Skeletal muscle satellite cell (primary cell): Measurements from ENCODE around the gene GAS2.
"Not testable (repeated sequence)": the region's sequence is repeated elsewhere in the genome, so short reads cannot be mapped to it uniquely, and the experiment has no call there.

ENCODE experiments used
- H3K27me3 ChIP-seq: 2 replicates; pipeline ENCODE4 v1.7.0; 2013; ENCODE audit warnings: low read length; ENCODE audit not compliant: control insufficient read depth, insufficient read depth
- H3K36me3 ChIP-seq: 2 replicates; pipeline ENCODE4 v1.7.0; 2013; ENCODE audit warnings: mild to moderate bottlenecking, control low read depth, low read length; ENCODE audit not compliant: insufficient read depth
- H3K4me1 ChIP-seq: 2 replicates; pipeline ENCODE4 v1.7.0; 2013; ENCODE audit warnings: low read length; ENCODE audit not compliant: control insufficient read depth, insufficient read depth
- H3K4me2 ChIP-seq: 2 replicates; pipeline ENCODE4 v1.7.0; 2013; ENCODE audit warnings: mild to moderate bottlenecking, low read length
- H3K4me3 ChIP-seq: 2 replicates; pipeline ENCODE4 v1.7.0; 2013; ENCODE audit warnings: low read length
- H3K9ac ChIP-seq: 2 replicates; pipeline ENCODE4 v1.7.0; 2013; ENCODE audit warnings: mild to moderate bottlenecking, low read depth, low read length, moderate library complexity
- H3K9me3 ChIP-seq: replicated peaks from 2 replicates; pipeline ENCODE4 v1.7.0; 2013; ENCODE audit warnings: mild to moderate bottlenecking, control low read depth, low read length

GAS2 gene

GRCh38 chr11:22652346-22652745 is 14.1 kb upstream of the GAS2 start:
- H3K9me3 ChIP-seq, H3K36me3 ChIP-seq, H3K4me1 ChIP-seq, H3K4me3 ChIP-seq, H3K27me3 ChIP-seq, H3K9ac ChIP-seq, H3K4me2 ChIP-seq: not testable (repeated sequence)

GRCh38 chr11:22656130-22656529 is 10.3 kb upstream of the GAS2 start:
- Histone ChIP-seq H3K9me3 (no peaks in the 10 kb centered on the region), H3K9ac (no peak overlapping the region), H3K27me3 (no peaks in the 10 kb centered on the region), H3K4me2 (no peak overlapping the region), H3K36me3 (no peaks in the 10 kb centered on the region), H3K4me3 (no peak overlapping the region), H3K4me1 (no peaks in the 10 kb centered on the region)

GRCh38 chr11:22657101-22657694 is 9.2 kb upstream of the GAS2 start:
- Histone ChIP-seq H3K4me2 (no peak overlapping the region), H3K4me1 (no peaks in the 10 kb centered on the region), H3K4me3 (no peak overlapping the region), H3K36me3 (no peaks in the 10 kb centered on the region), H3K27me3 (no peaks in the 10 kb centered on the region), H3K9ac (no peak overlapping the region), H3K9me3 (no peaks in the 10 kb centered on the region)

- Histone ChIP-seq H3K4me2 (no peak overlapping the region), H3K9me3 (no peaks in the 10 kb centered on the region), H3K4me1 (no peaks in the 10 kb centered on the region), H3K4me3 (no peak overlapping the region), H3K9ac (no peak overlapping the region), H3K27me3 (no peaks in the 10 kb centered on the region), H3K36me3 (no peaks in the 10 kb centered on the region)
Observed at GRCh38 chr11:22659783-22660182, 6.6 kb upstream of the GAS2 start.

- Histone ChIP-seq H3K9me3 (no peaks in the 10 kb centered on the region), H3K4me2 (peak overlapping the region; percentile 15), H3K27me3 (peaks cover 43% of the 10 kb centered on the region), H3K9ac (no peak overlapping the region), H3K4me1 (no peaks in the 10 kb centered on the region), H3K36me3 (no peaks in the 10 kb centered on the region), H3K4me3 (peak overlapping the region; percentile 24)
Observed at GRCh38 chr11:22666688-22667439, 453 bp downstream of the GAS2 start.

- Histone ChIP-seq H3K4me2 (no peak overlapping the region), H3K36me3 (no peaks in the 10 kb centered on the region), H3K9me3 (no peaks in the 10 kb centered on the region), H3K4me1 (no peaks in the 10 kb centered on the region), H3K4me3 (no peak overlapping the region), H3K9ac (no peak overlapping the region), H3K27me3 (peaks cover 49% of the 10 kb centered on the region)
Observed at GRCh38 chr11:22668005-22668796, 1.8 kb downstream of the GAS2 start.

- Histone ChIP-seq H3K36me3 (no peaks in the 10 kb centered on the region), H3K4me1 (no peaks in the 10 kb centered on the region), H3K27me3 (peaks cover 49% of the 10 kb centered on the region), H3K9ac (no peak overlapping the region), H3K9me3 (no peaks in the 10 kb centered on the region), H3K4me2 (no peak overlapping the region), H3K4me3 (no peak overlapping the region)
Observed at GRCh38 chr11:22669368-22669767, 3.0 kb downstream of the GAS2 start.

GRCh38 chr11:22670830-22671229 is 4.4 kb downstream of the GAS2 start:
- H3K4me2 ChIP-seq, result no peak overlapping the region
- no peak overlapping the region for H3K4me3 ChIP-seq
- no peaks in the 10 kb centered on the region for H3K9me3 ChIP-seq
- H3K36me3 ChIP-seq, result no peaks in the 10 kb centered on the region
- H3K27me3 ChIP-seq, result peaks cover 42% of the 10 kb centered on the region
- H3K9ac ChIP-seq, result no peak overlapping the region
- no peaks in the 10 kb centered on the region for H3K4me1 ChIP-seq

- H3K4me3 ChIP-seq, result no peak overlapping the region
- H3K9ac ChIP-seq, result no peak overlapping the region
- peaks cover 33% of the 10 kb centered on the region for H3K27me3 ChIP-seq
- no peaks in the 10 kb centered on the region for H3K9me3 ChIP-seq
- H3K36me3 ChIP-seq, result no peaks in the 10 kb centered on the region
- no peaks in the 10 kb centered on the region for H3K4me1 ChIP-seq
- H3K4me2 ChIP-seq, result no peak overlapping the region
Observed at GRCh38 chr11:22671751-22672150, 5.3 kb downstream of the GAS2 start.

- H3K4me1 ChIP-seq, result no peaks in the 10 kb centered on the region
Observed at GRCh38 chr11:22674470-22675439, 8.3 kb downstream of the GAS2 start.

More at GRCh38 chr11:22674470-22675439, 8.3 kb downstream of the GAS2 start:
- H3K9ac ChIP-seq, result no peak overlapping the region
- peaks cover 7% of the 10 kb centered on the region for H3K27me3 ChIP-seq
- no peaks in the 10 kb centered on the region for H3K36me3 ChIP-seq
- H3K9me3 ChIP-seq, result no peaks in the 10 kb centered on the region
- H3K4me2 ChIP-seq, result no peak overlapping the region
- H3K4me3 ChIP-seq, result no peak overlapping the region
